Umbilical cord (tissue), 2 donors: ENCODE data around the gene PLA2G2D. TPM values are rescaled to one million over a fixed set of nuclear protein-coding genes. Genes with fewer than 3 reads are reported as not detected.
A peak's percentile ranks its signal among the peaks of the same experiment; 100 is the strongest.

Experiments used
- DNase-seq: peaks from one replicate; pipeline ENCODE4 v3.0.0-alpha.2; 2015; ENCODE audit warnings: low spot score
- total RNA-seq: library from RNA; depleted of rRNA; stranded (reverse); fragments of >200 nt; gene quantifications from one replicate; pipeline ENCODE4 v1.2.3, GENCODE V29; 2014; ENCODE audit warnings: low replicate concordance; ENCODE audit not compliant: insufficient read depth

Gene PLA2G2D
- total RNA-seq, 1 donor from 2014 or later: not detected

DNA sequence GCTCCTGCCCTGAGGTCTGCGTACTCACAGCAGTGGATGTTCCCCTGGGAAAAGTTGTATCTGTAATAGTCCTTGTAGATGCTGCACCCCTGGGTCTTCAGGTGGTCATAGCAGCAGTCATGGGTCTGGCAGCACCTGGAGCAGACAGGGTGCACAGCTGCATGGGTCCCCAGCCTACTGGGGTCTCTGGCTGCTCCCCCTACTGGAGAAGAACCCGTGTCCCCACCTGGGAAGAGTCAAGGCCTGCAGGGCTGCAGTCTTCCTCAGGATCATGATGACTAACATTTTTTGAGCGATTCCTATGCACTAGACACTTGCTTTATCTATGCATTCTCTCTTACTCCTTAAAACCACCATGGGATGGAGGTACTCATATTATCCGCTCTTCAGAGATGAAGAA lies 3.9 kb downstream of the PLA2G2D start:
- DNase-seq: no peak

DNA sequence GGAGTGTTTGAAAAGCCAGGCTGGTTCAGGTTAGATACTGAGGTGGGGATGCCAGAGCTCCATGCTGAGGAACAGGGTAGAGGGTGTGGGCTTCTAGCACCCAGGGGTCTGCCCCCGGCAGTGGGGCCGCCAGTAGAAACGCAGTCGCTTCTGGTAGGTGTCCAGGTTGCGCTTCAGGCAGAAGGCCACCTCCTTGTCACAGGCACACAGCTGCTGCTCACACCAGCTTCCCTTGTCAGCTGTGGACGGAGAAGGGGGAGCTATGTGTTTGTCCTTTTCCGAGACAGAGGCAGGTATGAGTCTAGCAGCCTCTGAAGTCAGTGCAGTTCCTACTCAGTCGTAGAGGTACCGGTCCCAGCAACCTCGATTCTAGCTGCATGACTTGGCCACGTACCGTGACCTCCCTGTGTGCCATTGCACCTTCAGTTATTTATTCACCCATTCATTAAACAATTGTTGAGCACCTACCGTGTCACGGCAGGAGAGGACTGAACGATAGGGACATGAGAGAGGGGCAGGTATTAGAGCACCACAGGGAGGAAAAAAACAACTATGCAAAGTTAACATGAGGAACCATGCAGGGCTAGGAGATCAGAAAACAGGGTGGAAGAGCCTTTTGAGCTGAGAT lies 5.2 kb downstream of the PLA2G2D start:
- no peak for DNase-seq

DNA sequence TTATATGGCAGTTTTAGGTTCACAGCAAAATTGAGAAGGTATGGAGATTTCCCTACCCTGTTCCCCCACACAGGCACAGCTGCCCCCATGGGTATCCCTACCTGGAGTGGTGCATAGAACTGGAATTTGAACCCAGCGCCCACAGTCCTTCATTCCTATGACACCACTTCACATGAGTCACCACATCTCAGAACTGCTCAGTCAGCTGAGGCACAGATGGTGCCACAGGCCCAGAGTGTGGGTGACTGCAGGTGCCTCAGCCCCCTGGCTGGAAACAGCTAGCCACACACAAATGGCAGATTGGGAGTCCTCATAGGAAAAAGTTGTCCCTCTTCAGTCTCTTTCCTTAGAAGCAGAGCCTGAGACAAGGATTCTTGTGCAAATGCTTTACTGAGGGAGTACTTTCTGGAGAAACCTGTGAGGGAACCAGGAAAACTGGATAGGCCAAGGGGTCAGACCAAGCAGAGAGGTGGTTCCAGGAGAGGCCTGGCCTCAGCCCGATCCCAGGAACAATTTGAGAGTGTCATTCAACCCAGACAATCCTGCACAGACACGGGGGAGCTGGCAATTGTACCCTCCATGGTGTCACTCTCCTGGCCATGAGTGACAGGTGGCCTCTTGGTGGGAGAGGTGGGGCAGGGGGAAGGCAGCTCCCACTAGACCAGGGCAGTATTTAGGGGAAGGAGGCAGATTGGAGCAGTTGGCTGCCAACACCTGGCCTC lies 6.9 kb downstream of the PLA2G2D start:
- DNase-seq: no peak

DNA sequence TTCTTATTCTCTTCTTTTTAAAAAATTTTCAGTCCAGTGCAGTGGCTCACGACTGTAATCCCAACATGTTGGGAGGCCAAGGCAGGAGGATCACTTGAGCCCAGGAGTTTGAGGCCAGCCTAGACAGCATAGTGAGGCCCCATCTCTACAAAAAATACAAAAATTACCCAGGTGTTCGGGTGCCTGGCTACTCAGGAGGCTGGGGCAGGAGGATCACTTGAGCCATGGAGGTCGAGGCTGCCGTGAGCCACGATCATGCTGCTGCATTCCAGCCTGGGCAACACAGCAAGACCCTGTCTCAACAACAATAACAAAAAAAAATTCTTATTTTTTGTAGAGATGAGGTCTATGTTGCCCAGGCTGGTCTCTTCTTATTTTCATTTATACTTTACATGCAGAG lies 7.9 kb downstream of the PLA2G2D start:
- DNase-seq: no peak

DNA sequence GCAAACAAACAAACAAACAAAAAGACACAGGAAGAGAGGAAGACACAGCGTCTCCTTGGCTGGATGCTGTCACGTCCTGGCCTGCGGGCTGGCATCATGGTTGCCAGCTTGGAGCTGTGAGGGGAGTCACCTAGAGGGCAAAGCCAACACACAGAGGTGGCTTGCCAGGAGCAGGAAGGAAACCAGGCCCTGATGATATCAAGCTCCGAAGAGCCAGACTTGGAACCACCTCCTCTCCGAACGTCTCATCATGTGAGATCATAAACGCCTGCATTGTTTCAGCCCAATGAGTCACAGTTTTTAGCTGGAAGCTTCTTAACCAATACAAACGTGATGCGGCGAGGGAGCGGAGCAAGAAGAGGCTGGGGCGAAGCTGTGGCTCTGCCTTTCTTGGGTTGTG lies 8.7 kb downstream of the PLA2G2D start:
- no peak for DNase-seq

DNA sequence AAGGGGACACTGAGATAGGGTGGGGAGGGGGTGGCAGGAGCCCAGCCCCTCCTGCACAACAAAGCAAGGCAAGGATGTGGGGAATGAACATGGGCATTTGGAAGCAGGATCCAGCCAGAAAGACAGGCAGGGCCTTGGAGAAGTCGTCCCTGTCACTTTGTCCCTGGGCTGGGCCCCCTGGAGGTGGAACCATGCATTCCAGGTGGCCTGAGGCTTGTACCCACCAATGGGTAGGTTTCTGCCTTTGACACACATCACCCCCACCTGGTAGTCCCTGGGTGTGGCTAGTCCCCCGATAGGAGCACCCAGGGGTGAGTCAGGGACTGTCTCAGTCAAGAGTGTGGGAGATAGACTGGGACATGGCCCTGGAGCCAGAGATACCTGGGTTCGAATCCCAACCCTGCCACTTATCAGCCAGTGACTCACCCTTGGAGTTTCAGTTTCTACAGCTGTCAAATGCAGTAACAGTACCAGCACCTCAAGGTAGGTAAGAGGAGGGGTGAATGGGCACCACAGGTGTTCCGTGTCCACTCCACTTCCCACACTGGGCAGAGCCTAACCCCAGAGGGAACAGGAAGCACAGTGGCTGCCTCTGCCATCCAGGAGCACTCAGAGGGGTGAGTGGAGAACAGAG lies 10.0 kb downstream of the PLA2G2D start:
- no peak for DNase-seq

DNA sequence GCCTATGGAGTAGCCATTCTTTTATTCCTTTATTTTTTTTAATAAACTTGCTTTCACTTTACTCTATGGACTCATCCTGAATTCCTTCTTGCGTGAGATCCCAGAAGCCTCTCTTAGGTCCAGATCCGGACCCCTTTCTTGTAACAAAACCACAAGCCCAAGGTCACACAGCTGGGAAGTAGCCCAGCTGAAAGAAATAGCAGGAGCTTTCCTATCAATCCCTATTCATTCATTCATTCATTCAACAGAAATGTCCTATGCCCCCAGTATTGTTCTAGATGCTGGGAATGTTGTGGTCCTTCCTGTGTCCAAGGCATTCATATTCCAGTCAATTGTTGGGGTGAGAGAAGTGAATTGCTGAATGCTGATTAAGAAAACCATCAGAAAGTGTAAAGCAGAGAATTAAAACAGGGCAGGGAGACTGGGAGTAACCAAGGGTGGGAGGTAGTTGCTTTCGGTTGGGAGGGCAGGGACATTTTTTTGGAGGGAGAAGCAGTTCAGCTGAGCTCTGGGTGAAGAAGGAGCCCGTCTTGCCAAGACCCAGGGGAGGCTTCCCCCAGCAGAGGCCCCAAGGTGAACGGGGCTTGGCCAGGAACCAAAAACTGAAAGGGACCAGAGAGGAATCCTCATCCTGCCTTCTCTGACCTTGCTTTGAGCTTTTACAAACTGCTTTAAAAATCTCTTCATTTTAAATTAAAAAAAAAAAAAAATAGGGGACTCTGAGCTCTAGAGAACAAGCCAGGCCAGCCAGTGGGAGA lies 10.8 kb downstream of the PLA2G2D start:
- peak; percentile 30 for DNase-seq

DNA sequence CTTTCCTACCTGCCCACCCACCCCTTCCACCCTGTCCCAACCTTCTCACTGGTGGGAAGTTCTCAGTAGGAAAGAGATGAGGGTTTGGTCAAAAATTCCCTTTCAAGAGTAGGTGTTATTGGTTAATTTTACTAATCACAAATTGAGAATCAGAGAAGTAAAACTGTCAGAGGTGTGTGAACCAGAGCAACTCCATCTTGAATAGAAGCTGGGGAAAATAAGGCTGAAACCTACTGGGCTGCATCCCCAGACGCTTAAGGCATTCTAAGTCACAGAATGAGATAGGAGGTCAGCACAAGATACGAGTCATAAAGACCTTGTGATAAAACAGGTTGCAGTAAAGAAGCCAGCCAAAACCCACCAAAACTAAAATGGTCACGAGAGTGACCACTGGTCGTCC lies 11.5 kb downstream of the PLA2G2D start:
- DNase-seq: peak; percentile 51

DNA sequence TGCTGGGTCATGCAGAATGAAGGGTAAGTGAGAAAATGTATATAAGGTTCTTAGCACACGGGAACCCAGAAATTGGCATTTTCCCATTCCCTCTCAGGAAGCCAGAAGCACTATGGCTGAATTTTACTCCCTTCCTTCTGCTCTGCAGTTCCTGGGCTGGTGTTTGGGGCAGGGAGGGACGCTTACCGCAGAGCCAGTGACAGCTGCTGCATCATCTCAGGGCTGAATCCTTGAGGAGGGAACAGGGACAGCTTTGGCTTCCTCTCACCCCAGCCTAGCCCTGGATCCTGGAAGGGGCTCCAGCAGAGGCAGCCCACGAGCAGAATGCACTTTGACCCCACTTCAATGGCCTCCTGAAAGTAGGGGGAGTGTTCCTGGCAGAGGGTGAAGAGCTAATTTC lies 12.0 kb downstream of the PLA2G2D start:
- no peak for DNase-seq

DNA sequence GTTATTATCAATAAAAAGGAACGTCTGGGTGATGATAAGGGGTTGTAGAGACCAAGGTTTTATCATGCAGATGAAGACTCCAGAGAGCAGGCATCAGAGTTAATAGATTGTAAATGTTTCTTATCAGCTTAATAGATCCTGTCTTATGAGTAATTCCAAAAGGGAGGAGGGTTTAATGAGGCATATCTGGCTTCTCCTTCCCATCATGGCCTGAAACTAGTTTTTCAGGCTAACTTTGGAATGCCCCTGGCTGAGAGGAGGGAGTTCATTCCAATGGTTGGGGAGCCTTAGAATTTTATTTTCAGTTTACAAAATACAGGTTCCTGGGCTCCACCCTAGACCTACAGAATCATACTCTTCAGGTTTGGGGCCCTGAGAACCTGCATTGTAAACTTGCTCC lies 13.5 kb downstream of the PLA2G2D start:
- DNase-seq: peak; percentile 30

DNA sequence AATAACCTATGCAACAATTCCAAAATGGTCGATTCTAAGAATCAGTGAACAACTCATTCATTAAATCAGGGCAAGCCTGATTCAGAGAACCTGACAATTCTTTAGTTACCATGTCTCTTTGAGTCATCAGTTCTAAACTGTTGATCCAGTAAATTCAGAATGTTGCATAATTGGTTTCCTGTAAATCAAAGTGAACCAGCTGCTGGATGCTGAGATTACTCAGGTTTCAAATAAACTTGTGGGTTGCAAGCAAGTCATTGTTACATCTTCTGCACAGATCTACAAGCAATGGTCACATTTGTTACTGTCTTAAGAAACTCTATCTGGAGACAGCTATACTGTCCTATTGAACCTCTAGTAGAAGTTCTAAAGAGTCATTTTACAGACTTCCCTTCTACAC lies 16.5 kb downstream of the PLA2G2D start:
- no peak for DNase-seq

DNA sequence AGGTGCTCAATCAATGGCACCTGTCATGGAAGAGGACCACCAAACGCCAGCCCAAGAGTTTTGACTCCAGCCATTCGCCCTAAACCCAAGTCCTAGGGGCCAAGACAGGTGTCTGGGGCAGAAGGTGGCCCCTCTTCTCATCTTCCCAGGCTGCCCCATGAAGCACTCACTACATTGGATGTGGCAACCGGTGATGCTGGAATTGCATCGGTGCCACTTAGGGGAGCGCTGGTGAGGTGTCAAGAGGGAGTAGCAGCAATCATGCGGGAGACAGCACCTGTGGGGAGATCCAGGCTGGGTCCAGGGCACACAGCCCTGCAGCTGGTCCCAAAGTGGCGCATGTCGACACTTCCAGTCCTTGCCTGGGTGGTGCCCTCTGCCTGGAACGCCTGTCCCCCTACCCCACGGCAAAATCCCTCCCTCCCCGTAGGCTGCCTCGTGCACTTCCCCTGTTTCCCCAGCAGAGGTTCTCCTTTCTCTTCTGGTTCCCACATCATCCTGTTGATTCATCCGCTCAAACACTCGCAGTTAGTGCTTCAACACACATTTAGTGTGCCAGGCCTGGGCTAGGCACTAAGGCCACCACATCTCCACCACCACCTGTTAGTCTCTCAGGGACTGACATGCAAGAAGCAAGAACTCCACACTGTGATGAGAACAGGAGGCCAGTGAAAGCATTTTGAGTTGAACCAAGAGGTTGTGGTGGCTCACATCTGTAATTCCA lies 18.5 kb downstream of the PLA2G2D start:
- peak; percentile 54 for DNase-seq

DNA sequence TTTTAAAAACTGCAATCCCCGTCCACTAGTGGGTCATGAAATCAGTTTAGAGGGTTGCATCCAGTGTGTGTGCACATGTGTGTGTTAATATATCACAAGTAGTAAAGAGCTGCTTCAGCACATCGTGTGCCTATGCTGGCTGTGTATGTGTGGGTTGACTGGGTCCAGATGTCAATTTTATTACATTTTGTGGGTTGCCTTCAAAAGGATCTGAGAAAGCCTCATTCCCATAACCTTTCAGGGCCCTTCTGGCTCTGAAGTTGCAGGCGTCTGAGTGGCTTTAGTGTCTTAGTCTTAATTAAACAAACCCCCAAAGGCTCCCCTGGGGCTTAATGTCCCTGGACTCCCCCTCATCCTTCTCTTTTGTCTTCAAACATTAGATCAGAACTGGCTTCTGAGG lies 19.8 kb downstream of the PLA2G2D start:
- DNase-seq: peak; percentile 28

DNA sequence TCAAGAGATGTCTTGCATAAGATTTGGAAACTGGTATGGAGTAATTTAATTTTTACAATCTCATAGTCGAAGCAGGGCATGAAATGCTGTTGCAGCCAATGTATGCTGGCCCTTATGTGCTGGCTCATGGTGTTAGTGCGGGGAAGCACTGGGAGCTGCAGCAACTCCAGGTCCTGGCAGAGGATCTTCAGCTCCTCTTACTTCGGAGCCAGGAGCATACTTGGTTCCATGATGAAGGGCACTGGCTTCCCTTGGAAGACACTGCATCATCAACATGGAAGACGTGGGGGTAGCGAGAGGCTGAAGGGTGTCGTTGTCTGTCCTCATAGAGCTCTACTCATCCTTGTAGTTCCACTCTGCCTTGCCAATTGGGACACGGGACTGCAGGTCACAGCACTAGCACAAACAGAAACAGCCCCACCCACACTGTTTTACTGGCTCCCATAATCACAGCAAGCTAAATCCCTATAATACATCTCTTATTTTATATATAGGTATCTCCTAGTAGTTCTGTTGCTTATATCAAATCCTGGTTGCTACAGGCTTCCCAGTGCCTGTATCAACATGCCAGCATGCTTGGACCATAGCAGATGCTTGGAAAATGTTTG lies 22.4 kb downstream of the PLA2G2D start:
- DNase-seq: no peak

DNA sequence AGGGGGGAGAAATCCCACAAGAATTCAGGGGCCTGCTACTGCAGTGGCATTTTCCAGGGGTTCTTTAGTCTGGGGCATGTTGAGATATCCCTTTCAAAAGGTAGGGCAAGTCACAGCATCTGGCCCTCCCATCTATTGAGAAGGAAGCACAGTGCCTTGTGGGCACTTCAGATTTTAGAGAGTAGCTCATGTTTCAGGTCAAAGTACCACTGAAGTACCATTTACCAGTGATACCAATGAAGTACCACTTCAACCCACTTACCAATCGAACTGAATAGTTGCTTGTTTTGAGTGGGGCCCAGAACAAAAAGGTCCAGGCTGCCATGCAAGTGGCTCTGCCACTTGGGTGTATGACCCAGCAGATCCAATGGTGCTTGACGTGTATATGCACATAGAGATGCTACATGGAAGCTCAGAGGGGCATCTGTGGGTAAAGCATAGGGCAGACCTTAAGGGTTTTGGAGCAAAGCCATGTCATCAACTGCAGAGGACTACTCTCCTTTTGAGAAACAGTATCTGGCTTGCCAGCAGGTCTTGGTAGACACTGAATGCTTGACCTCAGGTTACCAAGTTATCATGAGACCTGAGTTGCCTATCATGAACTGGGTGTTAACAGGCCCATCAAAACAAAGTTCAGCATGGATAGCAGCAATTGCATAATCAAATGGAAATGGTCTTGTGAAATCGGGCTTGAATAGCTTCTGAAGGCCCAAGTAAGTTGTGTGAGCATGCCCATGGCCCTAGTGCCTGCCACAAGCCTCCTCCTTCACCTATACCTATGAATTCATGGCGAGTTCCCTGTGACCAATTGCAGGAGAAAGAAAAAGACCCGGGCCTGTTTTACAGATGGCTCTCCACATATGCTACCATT lies 23.5 kb downstream of the PLA2G2D start:
- DNase-seq: no peak

DNA sequence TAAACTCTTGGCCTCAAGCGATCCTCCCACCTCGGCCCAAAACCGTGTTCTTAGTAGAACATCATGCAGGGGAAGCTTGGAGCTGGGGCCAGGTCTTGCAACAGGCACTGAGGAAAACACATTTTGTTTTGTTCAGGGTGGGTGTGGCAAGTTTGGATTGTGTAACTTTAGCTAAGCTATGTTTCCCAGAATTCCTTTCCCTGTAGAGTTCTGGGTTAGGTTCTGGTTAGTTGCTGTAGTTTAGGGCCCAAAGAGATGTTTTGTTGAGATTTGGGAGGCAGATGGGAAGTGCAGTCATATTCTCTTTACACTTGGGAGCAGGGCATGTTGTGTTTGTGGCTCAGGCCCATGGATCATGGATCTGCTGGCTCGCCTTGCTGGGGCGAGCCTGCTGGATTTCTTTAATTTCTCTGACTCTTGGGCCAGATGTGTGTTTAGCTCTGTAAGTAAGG lies 25.4 kb downstream of the PLA2G2D start:
- DNase-seq: peak; percentile 48

DNA sequence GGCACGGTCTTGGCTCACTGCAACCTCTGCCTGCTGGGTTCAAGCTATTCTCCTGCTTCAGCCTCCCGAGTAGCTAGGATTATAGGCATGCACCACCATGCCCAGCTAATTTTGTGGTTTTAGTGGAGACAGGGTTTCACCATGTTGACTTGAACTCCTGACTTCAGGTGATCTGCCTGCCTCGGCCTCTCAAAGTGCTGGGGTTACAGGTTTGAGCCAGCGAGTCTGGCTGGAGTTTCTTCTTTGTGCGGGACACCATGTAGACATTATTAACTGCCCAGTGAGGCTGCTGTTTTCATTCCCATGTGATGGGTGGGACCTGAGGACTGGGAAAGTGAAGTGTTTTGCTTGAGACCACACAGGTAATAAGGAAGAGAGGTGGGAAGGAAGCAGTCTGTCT lies 26.0 kb downstream of the PLA2G2D start:
- DNase-seq: no peak

DNA sequence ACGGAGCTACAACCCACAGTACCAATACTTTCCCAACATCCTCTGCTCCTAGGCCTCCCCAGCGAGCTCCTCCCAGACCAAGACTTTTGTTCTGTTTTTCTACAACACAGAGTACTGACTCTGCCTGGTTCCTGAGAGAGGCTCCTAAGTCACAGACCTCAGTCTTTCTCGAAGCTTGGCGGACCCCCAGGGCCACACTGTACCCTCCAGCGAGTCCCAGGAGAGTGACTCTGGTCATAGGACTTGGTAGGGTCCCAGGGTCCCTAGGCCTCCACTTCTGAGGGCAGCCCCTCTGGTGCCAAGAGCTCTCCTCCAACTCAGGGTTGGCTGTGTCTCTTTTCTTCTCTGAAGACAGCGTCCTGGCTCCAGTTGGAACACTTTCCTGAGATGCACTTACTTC lies 28.7 kb downstream of the PLA2G2D start:
- DNase-seq: no peak

DNA sequence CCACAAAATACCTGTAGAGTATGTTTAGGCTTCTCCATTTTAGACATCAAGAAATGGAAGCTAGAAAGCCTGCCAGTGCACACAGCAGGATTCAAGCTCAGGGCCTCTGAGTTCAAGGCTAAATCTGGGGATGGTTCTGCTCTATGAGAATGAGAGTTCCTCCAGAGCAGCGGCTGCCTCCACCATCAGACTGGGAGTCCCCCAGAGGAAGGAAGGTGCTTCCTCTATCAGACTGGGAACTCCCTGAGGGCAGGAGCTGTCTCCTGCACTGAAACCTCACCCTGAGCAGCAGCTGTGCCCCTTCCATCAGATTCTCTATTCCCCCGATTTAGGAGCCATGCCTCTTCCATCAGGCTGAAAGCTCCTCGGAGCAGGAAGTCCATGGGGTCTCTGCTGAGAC lies 29.2 kb downstream of the PLA2G2D start:
- DNase-seq: no peak
